ENCODE results near the gene RIMBP3C.
"Not testable (repeated sequence)": the region's sequence is repeated elsewhere in the genome, so short reads cannot be mapped to it uniquely, and the experiment has no call there.

The RIMBP3C gene

GRCh38 chr22:21573750-21574494, 22.7 kb upstream of the RIMBP3C start:
- no peak for DNase-seq

DNA sequence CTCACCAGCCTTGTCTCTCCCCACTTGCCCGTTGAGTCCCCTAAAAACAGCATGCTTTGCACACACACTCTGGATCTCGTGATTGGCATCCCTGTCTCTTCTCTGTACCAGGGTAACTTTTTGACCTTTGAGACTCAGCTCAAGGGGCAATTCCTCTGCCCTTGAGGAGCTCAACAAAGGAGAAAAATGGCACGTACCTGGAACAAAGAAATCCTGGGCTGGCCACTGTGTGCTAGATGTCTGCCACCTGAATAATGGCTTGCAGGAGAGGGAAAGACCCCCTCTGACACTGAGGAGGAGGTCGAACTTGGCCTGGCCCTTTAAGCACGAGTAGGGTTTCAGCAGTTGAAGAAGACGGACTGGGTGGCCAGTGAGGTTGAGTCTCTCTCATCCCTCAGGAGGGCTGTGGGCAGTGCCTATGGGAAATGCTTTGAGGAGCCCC, 22.1 kb upstream of the RIMBP3C start:
- DNase-seq: no peak

GRCh38 chr22:21571679-21572078, 20.4 kb upstream of the RIMBP3C start:
- no peak for DNase-seq

GRCh38 chr22:21570398-21570797, 19.1 kb upstream of the RIMBP3C start:
- DNase-seq: no peak

DNA sequence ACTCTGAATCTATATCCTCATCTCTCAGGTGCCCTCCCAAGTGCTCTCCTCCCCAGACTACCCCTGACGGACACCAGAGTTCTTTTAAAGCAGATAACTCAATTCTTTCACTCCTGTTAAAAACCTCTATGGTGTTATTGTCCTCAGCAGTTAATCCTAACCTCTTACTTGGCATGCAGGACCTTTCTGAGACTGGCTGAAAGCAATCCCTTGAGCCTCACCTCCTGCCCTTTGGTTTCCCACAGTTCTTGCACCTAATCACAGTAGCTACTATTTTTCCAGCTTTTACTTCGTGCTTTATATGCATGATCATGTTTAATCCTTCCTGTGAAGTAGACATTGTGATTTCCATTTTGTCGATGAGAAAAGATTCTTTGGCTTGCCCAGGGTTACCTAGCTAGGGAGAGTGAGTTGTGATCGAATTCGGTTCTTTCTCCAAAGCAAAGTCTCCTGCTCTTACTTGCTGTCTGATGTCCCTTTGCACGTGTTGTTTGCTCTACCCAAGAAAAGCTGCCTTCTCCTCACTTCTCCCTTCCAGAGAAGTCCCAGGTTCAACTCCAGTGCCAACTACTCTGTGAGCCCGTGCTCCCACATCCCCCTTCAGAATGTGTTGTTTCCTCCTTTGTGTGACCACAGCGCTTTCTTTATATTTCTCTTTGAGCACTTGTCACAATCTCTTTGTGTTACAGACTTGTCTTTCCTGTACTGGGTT, 18.4 kb upstream of the RIMBP3C start:
- no peak for DNase-seq

DNA sequence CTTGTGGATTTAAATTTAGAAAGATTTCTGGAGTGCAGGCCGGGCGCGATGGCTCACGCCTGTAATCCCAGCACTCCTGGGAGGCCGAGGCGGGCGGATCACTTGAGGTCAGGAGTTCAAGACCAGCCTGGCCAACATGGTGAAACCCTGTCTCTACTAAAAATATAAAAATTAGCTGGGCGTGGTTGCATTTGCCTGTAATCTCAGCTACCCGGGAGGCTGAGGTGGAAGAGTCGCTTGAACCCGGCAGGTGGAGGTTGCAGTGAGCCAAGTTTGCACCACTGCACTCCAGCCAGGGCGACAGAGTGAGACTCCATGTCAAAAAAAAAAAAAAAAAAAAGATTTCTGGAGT, 17.8 kb upstream of the RIMBP3C start:
- DNase-seq: not testable (repeated sequence)

GRCh38 chr22:21568347-21569075, 17.2 kb upstream of the RIMBP3C start:
- DNase-seq: no peak

DNA sequence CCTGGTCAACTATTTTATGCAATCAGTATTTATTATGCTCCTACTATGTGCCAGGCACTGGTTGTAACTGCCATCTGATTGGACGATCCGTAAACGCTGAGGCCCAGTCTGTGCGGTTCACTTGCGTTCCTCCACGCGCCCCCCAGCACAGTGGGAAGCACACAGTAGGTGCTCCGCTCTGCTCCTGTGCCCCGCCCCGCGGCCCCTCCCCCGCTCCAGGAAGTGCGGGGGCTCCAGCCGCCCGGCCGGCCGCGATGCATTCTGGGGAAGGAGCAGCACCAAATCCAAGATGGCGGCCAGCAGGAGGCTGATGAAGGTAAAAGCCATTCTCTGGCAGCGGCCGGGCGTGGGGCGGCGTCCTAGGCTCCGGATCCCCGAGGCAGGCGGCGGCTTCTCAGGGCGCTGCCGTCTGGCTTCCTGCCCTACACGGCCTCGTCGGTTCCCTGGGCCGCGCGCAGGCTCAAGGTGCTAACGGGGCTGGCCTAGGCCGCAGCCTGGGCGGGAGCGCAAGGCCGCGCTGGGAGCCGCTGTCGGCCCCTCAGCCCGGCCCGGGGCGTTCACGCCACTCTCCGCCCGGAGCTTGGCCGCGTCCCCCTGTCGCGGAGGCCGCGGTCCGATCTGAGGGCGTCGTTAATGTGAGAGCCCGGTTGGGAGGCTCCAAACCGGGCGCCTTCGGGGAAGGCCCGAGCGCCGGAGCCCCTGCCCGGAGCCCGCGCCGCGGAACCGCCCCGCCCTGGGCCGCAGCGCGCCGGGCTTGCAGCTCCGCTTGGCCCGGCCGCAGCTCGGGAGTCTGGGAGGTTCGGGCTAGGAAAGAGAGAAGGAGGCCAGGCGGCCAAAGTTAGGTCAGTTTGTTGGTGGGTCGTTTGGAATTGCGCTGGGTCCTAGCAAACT, 16.4 kb upstream of the RIMBP3C start, which contains the start of gene UBE2L3:
TSS of gene UBE2L3 (plus strand) at position 259 of the 891 bp plus-strand sequence. CDS start at position 290, 31 bp downstream.
- DNase-seq: no peak

GRCh38 chr22:21564411-21564810, 13.2 kb upstream of the RIMBP3C start:
- no peak for DNase-seq

GRCh38 chr22:21563912-21564311, 12.7 kb upstream of the RIMBP3C start:
- DNase-seq: no peak

DNA sequence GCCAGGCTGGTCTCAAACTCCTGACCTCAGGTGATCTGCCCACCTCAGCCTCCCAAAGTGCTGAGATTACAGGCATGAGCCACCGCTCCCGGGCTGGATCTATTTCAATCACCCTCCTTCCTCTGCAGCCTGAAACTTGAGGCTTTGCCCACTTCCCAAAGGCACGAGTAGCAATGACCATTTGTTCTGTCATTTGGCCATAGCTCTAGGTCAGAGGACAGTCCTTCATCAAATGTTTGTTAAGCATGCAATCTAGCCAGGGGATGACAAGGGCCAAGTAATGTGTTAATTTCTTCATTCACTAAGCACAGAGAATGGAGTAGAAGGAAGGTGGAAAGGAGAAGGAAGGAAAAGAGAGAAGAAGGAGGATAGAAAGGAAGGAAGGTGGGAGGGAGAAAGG, 9.4 kb upstream of the RIMBP3C start:
- not testable (repeated sequence) for DNase-seq

- not testable (repeated sequence) for DNase-seq
Measured at GRCh38 chr22:21559345-21560125, 8.3 kb upstream of the RIMBP3C start.

GRCh38 chr22:21550678-21551047, 598 bp downstream of the RIMBP3C start:
- DNase-seq: not testable (repeated sequence)

GRCh38 chr22:21550008-21550677, 1.1 kb downstream of the RIMBP3C start:
- not testable (repeated sequence) for DNase-seq

- not testable (repeated sequence) for DNase-seq
Measured at GRCh38 chr22:21549558-21549957, 1.7 kb downstream of the RIMBP3C start.

DNA sequence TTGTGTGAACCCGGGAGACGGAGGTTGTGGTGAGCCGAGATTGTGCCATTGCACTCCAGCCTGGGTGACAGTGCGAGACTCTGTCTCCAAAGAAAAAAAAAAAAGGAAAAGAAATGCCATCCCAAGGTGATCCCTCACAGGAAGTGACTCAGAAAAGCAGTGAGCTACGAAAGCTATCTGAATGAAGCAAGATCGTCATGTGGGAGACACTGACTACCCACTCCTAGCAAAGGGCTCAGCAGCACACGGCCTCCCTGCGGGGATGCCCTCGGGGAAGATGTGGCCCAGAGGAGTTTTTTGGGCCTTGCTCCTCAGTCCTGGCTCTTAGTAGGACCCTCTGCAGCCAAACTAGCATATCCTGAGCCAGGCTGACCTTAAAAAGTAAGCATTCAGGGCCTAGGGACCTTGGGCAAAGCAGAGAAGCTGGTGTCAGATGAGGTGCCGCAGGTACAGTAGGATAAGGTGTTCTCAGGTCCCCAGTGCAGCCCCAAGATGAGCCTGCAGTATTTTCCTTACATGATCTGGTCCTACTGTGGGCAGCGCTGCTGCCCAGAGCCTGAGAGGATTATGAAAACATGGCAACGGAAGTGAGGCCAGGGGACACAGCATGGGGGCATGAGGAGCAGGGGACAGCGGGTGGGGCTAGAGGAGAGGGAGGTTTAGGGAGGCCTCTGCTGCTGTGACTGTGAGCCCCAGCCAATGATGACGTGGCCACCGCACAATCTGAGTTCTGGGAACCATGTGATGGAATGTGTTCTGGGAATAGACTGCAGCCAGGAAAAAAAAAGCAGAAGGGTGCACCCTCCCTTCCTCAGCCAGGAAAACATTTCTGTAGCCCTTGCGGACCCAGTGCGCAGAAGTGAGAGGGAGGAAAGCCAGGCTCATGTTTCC, 6.6 kb downstream of the RIMBP3C start:
- not testable (repeated sequence) for DNase-seq

- not testable (repeated sequence) for DNase-seq
Measured at GRCh38 chr22:21539862-21540261, 11.4 kb downstream of the RIMBP3C start.

DNA sequence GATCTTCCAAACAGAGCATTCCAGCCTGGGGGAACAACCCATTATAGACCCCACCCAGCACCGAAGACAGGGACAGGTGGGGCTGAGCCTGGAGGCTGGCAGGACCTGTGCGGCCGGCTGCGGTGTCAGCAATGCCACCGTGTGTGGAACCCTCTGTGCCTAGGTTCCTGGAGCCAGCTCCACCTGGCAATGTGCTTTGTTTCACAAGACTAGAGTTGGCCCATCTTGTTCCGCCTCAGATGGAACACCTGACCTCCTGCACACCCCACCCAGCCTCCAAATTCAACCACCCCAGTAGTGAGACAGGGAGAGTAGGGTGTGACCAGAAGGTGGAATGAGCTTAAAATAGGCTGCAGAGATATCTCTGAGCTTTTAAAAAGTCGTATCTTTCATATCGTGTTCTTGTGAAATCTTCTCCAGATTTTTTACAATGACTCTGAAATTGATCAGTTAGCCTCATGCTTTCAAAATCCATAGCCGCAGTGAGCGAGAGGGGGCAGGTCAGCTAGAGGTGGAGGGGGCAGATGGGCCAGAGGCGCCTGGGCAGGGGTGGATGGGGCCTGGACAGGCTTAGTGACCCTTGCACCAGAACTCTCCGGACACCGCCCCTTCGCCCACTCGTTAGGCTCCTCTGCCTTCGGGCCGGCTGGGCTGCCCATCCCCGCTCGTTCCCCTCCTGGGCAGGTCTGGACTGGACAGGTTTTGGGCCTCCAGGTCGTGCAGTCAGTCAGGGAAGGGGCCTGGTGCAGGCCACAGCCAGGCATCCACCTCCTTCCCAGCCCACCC, 18.2 kb downstream of the RIMBP3C start:
- not testable (repeated sequence) for DNase-seq

DNA sequence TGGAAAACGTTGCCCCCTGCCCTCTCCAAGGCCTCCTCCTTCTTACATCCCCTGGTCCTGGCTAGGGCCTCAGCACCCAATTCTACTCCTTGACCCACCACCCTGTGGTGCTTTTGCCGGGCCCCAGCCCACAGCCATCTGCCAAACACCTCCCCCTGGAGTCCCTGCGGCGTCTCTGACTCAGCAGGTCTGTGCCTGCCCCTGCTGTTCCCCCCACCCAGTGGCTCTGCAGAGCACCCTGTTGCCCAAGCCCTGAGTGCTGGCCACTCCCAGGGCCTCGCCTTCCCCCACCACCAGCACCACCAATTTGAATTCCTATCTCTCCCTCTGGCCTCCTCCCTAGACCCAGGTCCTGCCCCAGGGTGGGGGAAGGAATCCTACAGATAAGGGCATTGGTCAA, 19.7 kb downstream of the RIMBP3C start:
- DNase-seq: not testable (repeated sequence)

Data from DMS 273 treated with DMSO at 0.1 percent for 48 hours (cell line).